Mucosa of descending colon (tissue), 3 donors: ENCODE results near the gene RIC8B. TPM values are rescaled to one million over a fixed set of nuclear protein-coding genes. Genes with fewer than 3 reads are reported as not detected.
A peak's percentile ranks its signal among the peaks of the same experiment; 100 is the strongest.

Experiments
- ATAC-seq: fragments of 200-7000 bp; cut with Tn5 transposase; one replicate; pipeline ENCODE4 v1.9.1; 2020; ENCODE audit warnings: mild to moderate bottlenecking, moderate library complexity
- DNase-seq, 3 donors: peaks; one replicate each; pipeline ENCODE4 v3.0.0-alpha.2; 2020
- H3K36me3 ChIP-seq: fragments of 200-600 bp; one replicate; pipeline ENCODE4 v1.8.0; 2021; ENCODE audit warnings: low read depth, mild to moderate bottlenecking
- H3K4me1 ChIP-seq: fragments of 200-600 bp; one replicate; pipeline ENCODE4 v1.8.0; 2021; ENCODE audit warnings: low read depth, mild to moderate bottlenecking
- H3K4me3 ChIP-seq: fragments of 200-600 bp; one replicate; pipeline ENCODE4 v1.8.0; 2021; ENCODE audit warnings: mild to moderate bottlenecking
- H3K9me3 ChIP-seq: fragments of 200-600 bp; one replicate; pipeline ENCODE4 v1.8.0; 2021; ENCODE audit warnings: mild to moderate bottlenecking
- intact Hi-C, 2 donors: fragments of 100-400 bp; cut with DNase I in 1 of 2; cut with micrococcal nuclease in 1 of 2; formaldehyde crosslinking; loops; one replicate each; pipeline versions ENCODE4 v1.11.0 to v1.11.1; 2022; cut with DNase I, micrococcal nuclease
- total RNA-seq, 3 donors: library from RNA; stranded (reverse); fragmentation: NEBNext Ultra II Directional in 2 of 3; extraction: Animal tissue kit (Norgen Biotek cat#: 25700) in 2 of 3; gene quantifications; one replicate each; pipeline versions ENCODE4 v1.2.1 to v1.2.4, GENCODE V29; 2021 to 2023
- TF ChIP-seq, protein P1 (sequence below): fragments of 200-600 bp; IDR thresholded peaks from one replicate; pipeline ENCODE4 v1.8.0; 2022; ENCODE audit warnings: antibody characterized with exemption, mild to moderate bottlenecking
- donor health status: DM: no; HTN: no; CAD: no; lungs with moderate emphysema.
- donor health status: DM: no; HTN: no; CAD: no.
- donor health status: DM: no; HTN: yes; CAD: no.

RIC8B gene
- total RNA-seq, 3 donors from 2014 or later = 13.3 to 25.3 (median 15.2) TPM

DNA sequence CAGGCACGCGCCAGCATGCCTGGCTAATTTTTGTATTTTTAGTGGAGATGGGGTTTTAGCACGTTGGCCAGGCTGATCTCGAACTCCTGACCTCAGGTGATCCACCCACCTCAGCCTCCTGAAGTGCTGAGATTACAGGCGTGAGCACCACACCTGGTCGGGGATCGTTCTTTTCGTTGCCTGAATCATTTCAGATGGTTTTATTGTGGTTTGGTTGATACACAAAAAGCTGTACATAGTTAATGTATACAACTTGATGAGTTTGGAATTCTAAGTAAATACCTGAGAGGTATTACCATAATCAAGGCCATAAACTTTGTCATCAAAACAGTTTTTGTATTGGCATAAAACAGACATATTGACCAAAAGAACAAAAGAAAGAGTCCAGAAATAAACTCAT lies 63.3 kb downstream of the RIC8B start:
- ATAC-seq = peak; percentile 75
- Histone ChIP-seq H3K36me3 (no peaks in the 10 kb centered on the region), H3K4me3 (no peak overlapping the region), H3K4me1 (peaks cover 15% of the 10 kb centered on the region), H3K9me3 (no peaks in the 10 kb centered on the region)
- TF ChIP-seq, protein P1, sequence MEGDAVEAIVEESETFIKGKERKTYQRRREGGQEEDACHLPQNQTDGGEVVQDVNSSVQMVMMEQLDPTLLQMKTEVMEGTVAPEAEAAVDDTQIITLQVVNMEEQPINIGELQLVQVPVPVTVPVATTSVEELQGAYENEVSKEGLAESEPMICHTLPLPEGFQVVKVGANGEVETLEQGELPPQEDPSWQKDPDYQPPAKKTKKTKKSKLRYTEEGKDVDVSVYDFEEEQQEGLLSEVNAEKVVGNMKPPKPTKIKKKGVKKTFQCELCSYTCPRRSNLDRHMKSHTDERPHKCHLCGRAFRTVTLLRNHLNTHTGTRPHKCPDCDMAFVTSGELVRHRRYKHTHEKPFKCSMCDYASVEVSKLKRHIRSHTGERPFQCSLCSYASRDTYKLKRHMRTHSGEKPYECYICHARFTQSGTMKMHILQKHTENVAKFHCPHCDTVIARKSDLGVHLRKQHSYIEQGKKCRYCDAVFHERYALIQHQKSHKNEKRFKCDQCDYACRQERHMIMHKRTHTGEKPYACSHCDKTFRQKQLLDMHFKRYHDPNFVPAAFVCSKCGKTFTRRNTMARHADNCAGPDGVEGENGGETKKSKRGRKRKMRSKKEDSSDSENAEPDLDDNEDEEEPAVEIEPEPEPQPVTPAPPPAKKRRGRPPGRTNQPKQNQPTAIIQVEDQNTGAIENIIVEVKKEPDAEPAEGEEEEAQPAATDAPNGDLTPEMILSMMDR = no peak
- intact Hi-C loops = no loop called here
- DNase-seq = peak in 1 of 3 donors; percentile 24

DNA sequence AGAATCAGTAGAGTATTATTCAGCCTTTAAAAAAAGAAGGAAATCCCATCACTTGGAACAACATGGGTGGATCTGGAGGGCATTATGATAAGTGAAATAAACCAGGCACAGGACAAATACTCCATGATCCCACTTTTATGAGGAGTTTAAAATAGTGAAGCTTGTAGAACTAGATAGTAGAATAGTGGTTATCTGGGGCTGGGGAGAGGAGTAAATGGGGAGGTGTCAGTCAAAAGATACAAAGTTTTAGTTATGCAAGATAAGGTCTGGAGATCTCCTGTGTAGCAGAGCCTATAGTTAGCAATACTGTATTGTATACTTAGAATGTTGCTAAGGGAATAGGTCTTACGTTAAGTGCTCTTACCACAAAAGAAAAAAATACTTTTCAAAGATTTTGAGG lies 64.9 kb downstream of the RIC8B start:
- no peaks in the 10 kb centered on the region for H3K36me3 ChIP-seq
- peaks cover 15% of the 10 kb centered on the region for H3K4me1 ChIP-seq
- DNase-seq (no peak), ATAC-seq (no peak)
- H3K9me3 ChIP-seq = no peaks in the 10 kb centered on the region
- TF ChIP-seq, protein P1 = no peak
- H3K4me3 ChIP-seq = no peak overlapping the region
- intact Hi-C loops = no loop called here

GRCh38 chr12:106840243-106840642 lies 65.8 kb downstream of the RIC8B start:
- Histone ChIP-seq H3K36me3 (no peaks in the 10 kb centered on the region), H3K4me3 (no peak overlapping the region), H3K9me3 (no peaks in the 10 kb centered on the region), H3K4me1 (peaks cover 15% of the 10 kb centered on the region)
- intact Hi-C loops = no loop called here
- ATAC-seq (peak; percentile 69), DNase-seq (no peak)
- TF ChIP-seq, protein P1 = no peak

- DNase-seq (peak in 1 of 3 donors; percentile 74), ATAC-seq (peak; percentile 66)
- Histone ChIP-seq H3K4me1 (peaks cover 15% of the 10 kb centered on the region), H3K4me3 (no peak overlapping the region), H3K9me3 (no peaks in the 10 kb centered on the region), H3K36me3 (no peaks in the 10 kb centered on the region)
- TF ChIP-seq, protein P1 = no peak
- intact Hi-C loops = no loop called here
Measured at GRCh38 chr12:106841510-106842302, 67.2 kb downstream of the RIC8B start.

- Histone ChIP-seq H3K9me3 (no peaks in the 10 kb centered on the region), H3K4me1 (peaks cover under 1% of the 10 kb centered on the region), H3K4me3 (no peak overlapping the region), H3K36me3 (no peaks in the 10 kb centered on the region)
- TF ChIP-seq, protein P1 = no peak
- ATAC-seq (no peak), DNase-seq (no peak)
- intact Hi-C loops = no loop called here
Measured at GRCh38 chr12:106845902-106846301, 71.4 kb downstream of the RIC8B start.
